ENCODE results near the gene NDRG3. TPM values are rescaled to one million over a fixed set of nuclear protein-coding genes. Genes with fewer than 3 reads are reported as not detected.

Gene NDRG3
- total and polyA plus RNA-seq, 8 donors: 5.8 to 91.6 (median 11.9) TPM

DNA sequence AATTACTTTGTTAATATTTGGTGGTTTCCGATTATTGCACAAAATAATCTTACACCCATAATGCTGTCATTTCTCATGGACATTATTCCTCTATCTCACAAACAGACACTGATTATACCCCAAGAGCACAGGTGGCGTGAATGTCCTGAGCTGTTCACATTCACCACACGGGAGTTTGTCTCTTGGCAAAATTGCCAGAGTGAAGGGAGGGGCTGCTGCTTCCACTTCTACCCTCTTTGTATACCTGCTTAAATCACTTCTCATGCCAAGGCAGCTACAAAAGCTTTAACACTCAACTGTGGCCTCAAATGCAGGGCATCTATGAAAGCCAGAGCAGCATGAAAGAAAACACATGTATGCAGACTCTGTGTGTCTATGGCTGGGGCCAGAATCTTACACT lies 58.0 kb downstream of the NDRG3 start:
- no peaks in the 10 kb centered on the region for H3K9me3 ChIP-seq
- 72 to 92% (median 75%) methylated on average over 3 of the region's 3 CpGs for WGBS, 5 donors
- H3K27me3 ChIP-seq: no peaks in the 10 kb centered on the region
- H3K4me3 ChIP-seq: no peak overlapping the region
- H3K36me3 ChIP-seq: peaks cover 5 to 60% (median 56%) of the 10 kb centered on the region in 4 donors
- no peak for TF ChIP-seq EP300 (IDR thresholded peaks at IDR 0.05)
- TF ChIP-seq POLR2AphosphoS5 (IDR thresholded peaks at IDR 0.05): no peak
- TF ChIP-seq POLR2A (IDR thresholded peaks at IDR 0.05): no peak
- TF ChIP-seq, protein P1, sequence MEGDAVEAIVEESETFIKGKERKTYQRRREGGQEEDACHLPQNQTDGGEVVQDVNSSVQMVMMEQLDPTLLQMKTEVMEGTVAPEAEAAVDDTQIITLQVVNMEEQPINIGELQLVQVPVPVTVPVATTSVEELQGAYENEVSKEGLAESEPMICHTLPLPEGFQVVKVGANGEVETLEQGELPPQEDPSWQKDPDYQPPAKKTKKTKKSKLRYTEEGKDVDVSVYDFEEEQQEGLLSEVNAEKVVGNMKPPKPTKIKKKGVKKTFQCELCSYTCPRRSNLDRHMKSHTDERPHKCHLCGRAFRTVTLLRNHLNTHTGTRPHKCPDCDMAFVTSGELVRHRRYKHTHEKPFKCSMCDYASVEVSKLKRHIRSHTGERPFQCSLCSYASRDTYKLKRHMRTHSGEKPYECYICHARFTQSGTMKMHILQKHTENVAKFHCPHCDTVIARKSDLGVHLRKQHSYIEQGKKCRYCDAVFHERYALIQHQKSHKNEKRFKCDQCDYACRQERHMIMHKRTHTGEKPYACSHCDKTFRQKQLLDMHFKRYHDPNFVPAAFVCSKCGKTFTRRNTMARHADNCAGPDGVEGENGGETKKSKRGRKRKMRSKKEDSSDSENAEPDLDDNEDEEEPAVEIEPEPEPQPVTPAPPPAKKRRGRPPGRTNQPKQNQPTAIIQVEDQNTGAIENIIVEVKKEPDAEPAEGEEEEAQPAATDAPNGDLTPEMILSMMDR (IDR thresholded peaks at IDR 0.05): no peak
- H3K27ac ChIP-seq: no peak overlapping the region
- DNase-seq: no peak
- intact Hi-C loops (cut with DNase I; ENCODE audit: low total_unique reads): no loop called here
- H3K4me1 ChIP-seq: no peaks in the 10 kb centered on the region

DNA sequence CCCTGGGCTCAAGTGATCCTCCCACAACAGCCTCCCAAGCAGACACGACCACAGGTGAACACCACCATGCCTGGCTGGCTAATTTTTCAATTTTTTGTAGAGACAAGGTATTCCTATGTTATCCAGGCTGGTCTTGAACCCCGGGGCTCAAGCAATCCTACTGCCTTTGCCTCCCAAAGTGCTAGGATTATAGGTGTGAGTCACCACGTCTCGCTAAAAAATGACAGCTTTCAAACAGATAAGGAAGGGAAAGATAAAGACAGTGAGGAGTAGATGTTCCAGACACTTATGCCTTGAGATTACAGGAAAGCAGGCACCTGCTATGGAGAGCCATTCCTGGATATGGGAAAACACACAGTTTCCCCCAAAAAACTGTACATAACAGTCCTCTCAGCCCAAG lies 58.9 kb downstream of the NDRG3 start:
- Histone ChIP-seq H3K27ac (no peak overlapping the region), H3K4me3 (no peak overlapping the region), H3K27me3 (no peaks in the 10 kb centered on the region), H3K9me3 (no peaks in the 10 kb centered on the region), H3K36me3 (peaks cover 9 to 69% (median 65%) of the 10 kb centered on the region in 4 donors), H3K4me1 (no peaks in the 10 kb centered on the region)
- WGBS, 5 donors: 80 to 89% (median 85%) methylated on average over 4 of the region's 4 CpGs
- TF ChIP-seq, protein P1 (IDR thresholded peaks at IDR 0.05): no peak
- TF ChIP-seq POLR2AphosphoS5 (IDR thresholded peaks at IDR 0.05): no peak
- TF ChIP-seq EP300 (IDR thresholded peaks at IDR 0.05): no peak
- no peak for TF ChIP-seq POLR2A (IDR thresholded peaks at IDR 0.05)
- intact Hi-C loops (cut with DNase I; ENCODE audit: low total_unique reads): no loop called here
- no peak for DNase-seq

DNA sequence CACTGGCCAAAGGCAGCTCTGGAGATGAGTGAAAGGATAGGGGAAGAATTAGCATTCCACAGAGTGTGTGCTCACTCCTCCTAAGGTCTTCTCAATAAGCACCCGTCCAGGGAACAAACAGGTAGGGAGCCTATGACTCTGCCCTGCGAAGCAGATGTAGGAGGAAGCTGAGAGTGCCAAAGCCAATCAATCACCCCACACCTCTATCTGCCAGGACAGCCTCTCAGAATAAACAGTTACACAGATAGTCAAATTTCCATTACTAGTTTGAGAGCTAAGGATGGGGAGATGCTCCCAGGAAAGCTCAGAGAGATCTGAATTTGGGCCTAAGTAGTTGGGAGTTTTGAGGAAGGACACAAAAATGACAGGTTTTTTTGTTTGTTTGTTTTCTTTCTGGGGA lies 59.4 kb downstream of the NDRG3 start:
- no peak for TF ChIP-seq EP300 (IDR thresholded peaks at IDR 0.05)
- TF ChIP-seq, protein P1 (IDR thresholded peaks at IDR 0.05): no peak
- TF ChIP-seq POLR2A (IDR thresholded peaks at IDR 0.05): no peak
- no peak for TF ChIP-seq POLR2AphosphoS5 (IDR thresholded peaks at IDR 0.05)
- 69 to 86% (median 84%) methylated on average over 2 of the region's 2 CpGs for WGBS, 5 donors
- no peaks in the 10 kb centered on the region for H3K27me3 ChIP-seq
- no peak for DNase-seq
- no peaks in the 10 kb centered on the region for H3K9me3 ChIP-seq
- intact Hi-C loops (cut with DNase I; ENCODE audit: low total_unique reads): no loop called here
- peaks cover 9 to 71% (median 66%) of the 10 kb centered on the region in 4 donors for H3K36me3 ChIP-seq
- H3K4me1 ChIP-seq: no peaks in the 10 kb centered on the region
- no peak overlapping the region for H3K4me3 ChIP-seq
- H3K27ac ChIP-seq: no peak overlapping the region

DNA sequence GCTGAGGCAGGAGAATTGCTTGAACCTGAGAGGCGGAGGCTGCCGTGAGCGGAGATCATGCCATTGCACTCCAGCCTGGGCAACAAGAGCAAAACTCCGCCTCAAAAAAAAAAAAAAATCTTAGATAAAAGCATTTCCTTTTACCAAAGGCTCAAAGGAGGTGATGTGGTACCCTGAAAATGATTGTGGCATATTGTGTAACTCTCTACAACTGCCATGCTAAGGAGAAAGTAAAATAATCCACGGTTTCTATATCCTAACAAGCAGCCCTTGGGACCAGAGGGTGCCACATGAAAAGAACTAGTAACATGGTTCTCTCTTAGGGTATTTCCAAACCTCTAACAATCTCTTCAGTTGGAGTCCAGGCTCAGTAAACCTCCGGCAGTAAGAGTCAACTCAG lies 61.1 kb downstream of the NDRG3 start:
- H3K4me1 ChIP-seq: no peaks in the 10 kb centered on the region
- intact Hi-C loops (cut with DNase I; ENCODE audit: low total_unique reads): no loop called here
- 91 to 96% (median 94%) methylated on average over 6 of the region's 6 CpGs for WGBS, 5 donors

More for the DNA sequence above, 61.1 kb downstream of the NDRG3 start:
- H3K27me3 ChIP-seq: no peaks in the 10 kb centered on the region
- TF ChIP-seq POLR2A (IDR thresholded peaks at IDR 0.05): no peak
- no peak for TF ChIP-seq EP300 (IDR thresholded peaks at IDR 0.05)
- TF ChIP-seq, protein P1 (IDR thresholded peaks at IDR 0.05): no peak
- TF ChIP-seq POLR2AphosphoS5 (IDR thresholded peaks at IDR 0.05): no peak
- no peak for DNase-seq
- H3K9me3 ChIP-seq: no peaks in the 10 kb centered on the region
- no peak overlapping the region for H3K4me3 ChIP-seq
- no peak overlapping the region for H3K27ac ChIP-seq
- peaks cover 14 to 89% (median 82%) of the 10 kb centered on the region in 4 donors for H3K36me3 ChIP-seq
